BLaER1 treated with 17β-estradiol and CSF1 and Interleukin-3, amounts not matched to agents 10 nM and 100 nM (cell line): ENCODE results near the gene OR4C16.
A peak's percentile ranks its signal among the peaks of the same experiment; 100 is the strongest.

ENCODE experiments used
- H3K27ac ChIP-seq, 11 experiments: shearing (Covaris generic); formaldehyde crosslinking; 2 replicates each; pipeline ENCODE4 v1.8.1; 2022
- H3K27me3 ChIP-seq, 11 experiments: shearing (Covaris generic); formaldehyde crosslinking; 2 replicates each; pipeline ENCODE4 v1.8.1; 2022
- H3K36me3 ChIP-seq, 11 experiments: shearing (Covaris generic); formaldehyde crosslinking; 2 replicates each; pipeline ENCODE4 v1.8.1; 2022
- H3K4me1 ChIP-seq, 10 experiments: shearing (Covaris generic); formaldehyde crosslinking; 2 replicates each; pipeline ENCODE4 v1.8.1; 2022
- H3K4me2 ChIP-seq, 11 experiments: shearing (Covaris generic); formaldehyde crosslinking; 2 replicates each; pipeline ENCODE4 v1.8.1; 2022
- H3K4me3 ChIP-seq, 10 experiments: shearing (Covaris generic); formaldehyde crosslinking; 2 replicates each; pipeline ENCODE4 v1.8.1; 2022
- H3K9ac ChIP-seq, 11 experiments: shearing (Covaris generic); formaldehyde crosslinking; 2 replicates each; pipeline ENCODE4 v1.8.1; 2022
- H3K9me3 ChIP-seq, 11 experiments: shearing (Covaris generic); formaldehyde crosslinking; replicated peaks in 1 of 11; 2 replicates each; pipeline ENCODE4 v1.8.1; 2022
- H4K20me1 ChIP-seq, 11 experiments: shearing (Covaris generic); formaldehyde crosslinking; 2 replicates each; pipeline ENCODE4 v1.8.1; 2022
- Cebpa-rat ChIP-seq, 11 experiments: shearing (Covaris generic); IDR thresholded peaks; 2 replicates each; pipeline ENCODE4 v1.8.1; 2022

The OR4C16 gene

GRCh38 chr11:55571828-55572227 is at the start of gene OR4C16:
OR4C16 (plus strand) TSS chr11:55572128; CDS start chr11:55572128, 0 bp downstream.
- Histone ChIP-seq H3K9ac (no peak within 1 kb of the TSS), H3K27ac (0 out of 22 replicates have a peak within 1 kb of the TSS, but pooled peaks of 1 of the 11 experiments have one; percentile 44), H3K4me2 (peak within 1 kb of the TSS in 2 of 11 experiments; percentile 4 to 59; a peak in 3 of 22 replicates), H3K27me3 (no peaks in the 10 kb centered on the region), H3K36me3 (no peaks in the 10 kb centered on the region), H4K20me1 (no peaks in the 10 kb centered on the region), H3K4me3 (no peak within 1 kb of the TSS), H3K9me3 (peaks cover 13 to 30% (median 25%) of the 10 kb centered on the region in 11 experiments; a peak in 21 of 22 replicates), H3K4me1 (peaks cover 0 to 34% (median 0%) of the 10 kb centered on the region in 10 experiments; a peak in 6 of 20 replicates)
- no peak for TF ChIP-seq Cebpa-rat (IDR thresholded peaks at IDR 0.05)

GRCh38 chr11:55554169-55554568 is 17.8 kb upstream of the OR4C16 start, which contains the start of gene OR4C15:
OR4C15 (plus strand) TSS chr11:55554469; CDS start chr11:55554469, 0 bp downstream.
- peaks cover 0 to 4% (median 0%) of the 10 kb centered on the region in 11 experiments; a peak in 1 of 22 replicates for H3K9me3 ChIP-seq
- no peaks in the 10 kb centered on the region for H3K36me3 ChIP-seq
- no peak for TF ChIP-seq Cebpa-rat (IDR thresholded peaks at IDR 0.05)
- H4K20me1 ChIP-seq, result no peaks in the 10 kb centered on the region
- no peaks in the 10 kb centered on the region for H3K27me3 ChIP-seq
- no peak within 1 kb of the TSS for H3K4me3 ChIP-seq
- H3K4me1 ChIP-seq, result no peaks in the 10 kb centered on the region
- no peak within 1 kb of the TSS for H3K27ac ChIP-seq
- no peak within 1 kb of the TSS for H3K4me2 ChIP-seq
- no peak within 1 kb of the TSS for H3K9ac ChIP-seq

GRCh38 chr11:55572548-55572947 is 620 bp downstream of the OR4C16 start:
- Histone ChIP-seq H4K20me1 (no peaks in the 10 kb centered on the region), H3K9me3 (peaks cover 20 to 37% (median 33%) of the 10 kb centered on the region in 11 experiments), H3K36me3 (no peaks in the 10 kb centered on the region), H3K9ac (no peak overlapping the region), H3K4me2 (peak overlapping the region in 2 of 11 experiments; percentile 4 to 13; a peak in 3 of 22 replicates), H3K4me1 (peaks cover 0 to 34% (median 0%) of the 10 kb centered on the region in 10 experiments; a peak in 6 of 20 replicates), H3K27ac (no peak overlapping the region), H3K27me3 (no peaks in the 10 kb centered on the region), H3K4me3 (no peak overlapping the region)
- no peak for TF ChIP-seq Cebpa-rat (IDR thresholded peaks at IDR 0.05)

GRCh38 chr11:55607545-55607944 is 35.6 kb downstream of the OR4C16 start, which contains the start of gene OR4C11:
OR4C11 (minus strand) TSS chr11:55607645; CDS start chr11:55604373, 3,272 bp downstream.
- Histone ChIP-seq H3K36me3 (no peaks in the 10 kb centered on the region), H3K9me3 (no peaks in the 10 kb centered on the region), H3K27ac (no peak within 1 kb of the TSS), H3K27me3 (no peaks in the 10 kb centered on the region), H4K20me1 (no peaks in the 10 kb centered on the region), H3K9ac (no peak within 1 kb of the TSS), H3K4me2 (no peak within 1 kb of the TSS), H3K4me3 (no peak within 1 kb of the TSS), H3K4me1 (no peaks in the 10 kb centered on the region)
- no peak for TF ChIP-seq Cebpa-rat (IDR thresholded peaks at IDR 0.05)
